Neuronal stem cell (in vitro differentiated cells): ENCODE data around the gene SH2D3A.
A peak's percentile ranks its signal among the peaks of the same experiment; 100 is the strongest.
"Not testable (repeated sequence)": the region's sequence is repeated elsewhere in the genome, so short reads cannot be mapped to it uniquely, and the experiment has no call there.

ENCODE experiments used
- DNase-seq: peaks from one replicate; pipeline ENCODE4 v3.0.0-alpha.2; 2013; ENCODE audit warnings: low spot score
- H2AFZ ChIP-seq: one replicate; pipeline ENCODE4 v1.6.1; 2013; ENCODE audit warnings: mild to moderate bottlenecking, low read length, inconsistent platforms
- H2AK5ac ChIP-seq: 2 replicates; pipeline ENCODE4 v1.6.1; 2013; ENCODE audit warnings: low read depth, mild to moderate bottlenecking, inconsistent platforms, low read length, moderate library complexity, mixed read lengths
- H2BK120ac ChIP-seq: 2 replicates; pipeline ENCODE4 v1.6.1; 2013; ENCODE audit warnings: low read depth, mild to moderate bottlenecking, inconsistent platforms, low read length, moderate library complexity, mixed read lengths
- H2BK12ac ChIP-seq: one replicate; pipeline ENCODE4 v1.6.1; 2013; ENCODE audit warnings: low read length, inconsistent platforms
- H2BK15ac ChIP-seq: 2 replicates; pipeline ENCODE4 v1.6.1; 2013; ENCODE audit warnings: mild to moderate bottlenecking, low read length, inconsistent platforms, mixed read lengths
- H2BK5ac ChIP-seq: one replicate; pipeline ENCODE4 v1.6.1; 2013; ENCODE audit warnings: inconsistent platforms, mild to moderate bottlenecking, low read length, moderate library complexity
- H3K14ac ChIP-seq: one replicate; pipeline ENCODE4 v1.6.1; 2013; ENCODE audit warnings: low read length, inconsistent platforms
- H3K18ac ChIP-seq: 2 replicates; pipeline ENCODE4 v1.6.1; 2013; ENCODE audit warnings: low read length, inconsistent platforms
- H3K23ac ChIP-seq: 2 replicates; pipeline ENCODE4 v1.6.1; 2013; ENCODE audit warnings: low read depth, mild to moderate bottlenecking, mixed read lengths, low read length, inconsistent platforms; ENCODE audit not compliant: poor library complexity
- H3K27ac ChIP-seq: replicated peaks from 3 replicates; pipeline ENCODE4 v1.5.1; 2013; ENCODE audit warnings: low read length, inconsistent platforms
- H3K27me3 ChIP-seq, 3 experiments: 2 replicates each; pipeline ENCODE4 v1.6.1; 2013; ENCODE audit warnings: low read length in 3 of 3, mild to moderate bottlenecking in 2 of 3, inconsistent platforms in 1 of 3, low read depth in 1 of 3, mixed read lengths in 1 of 3, moderate library complexity in 1 of 3; ENCODE audit not compliant: control insufficient read depth in 3 of 3, insufficient read depth in 3 of 3
- H3K36me3 ChIP-seq, 2 donors: replicated peaks in 1 of 2; 2 replicates each; pipeline ENCODE4 v1.6.1; 2013; ENCODE audit warnings: low read length in 2 of 2; ENCODE audit not compliant: control insufficient read depth in 2 of 2, insufficient read depth in 2 of 2
- H3K4ac ChIP-seq: 2 replicates; pipeline ENCODE4 v1.6.1; 2013; ENCODE audit warnings: inconsistent platforms, mild to moderate bottlenecking, low read length, moderate library complexity
- H3K4me1 ChIP-seq, 2 donors: 1 replicate in 1 of 2; 2 replicates in 1 of 2; pipeline ENCODE4 v1.6.1; 2013; ENCODE audit warnings: low read length in 2 of 2, low read depth in 1 of 2; ENCODE audit not compliant: control insufficient read depth in 2 of 2, insufficient read depth in 1 of 2
- H3K4me2 ChIP-seq: one replicate; pipeline ENCODE4 v1.6.1; 2013; ENCODE audit warnings: mild to moderate bottlenecking, low read length, inconsistent platforms; ENCODE audit not compliant: insufficient read depth, poor library complexity, severe bottlenecking
- H3K4me3 ChIP-seq, 2 donors: 2 replicates each; pipeline ENCODE4 v1.5.1; 2013; ENCODE audit warnings: low read length in 2 of 2, mild to moderate bottlenecking in 2 of 2, inconsistent platforms in 1 of 2, moderate library complexity in 1 of 2
- H3K79me1 ChIP-seq: one replicate; pipeline ENCODE4 v1.6.1; 2013; ENCODE audit warnings: low read depth, mild to moderate bottlenecking, inconsistent platforms, low read length, moderate library complexity
- H3K9ac ChIP-seq: one replicate; pipeline ENCODE4 v1.6.1; 2013; ENCODE audit warnings: mild to moderate bottlenecking, low read depth, low read length, inconsistent platforms; ENCODE audit not compliant: poor library complexity
- H3K9me3 ChIP-seq, 2 donors: replicated peaks in 1 of 2; 2 replicates each; pipeline versions ENCODE3 to v1.6.1; 2013; ENCODE audit warnings: low read length in 2 of 2, mild to moderate bottlenecking in 2 of 2, inconsistent platforms in 1 of 2, low read depth in 1 of 2, mixed read lengths in 1 of 2, moderate library complexity in 1 of 2; ENCODE audit not compliant: control insufficient read depth in 2 of 2, insufficient read depth in 1 of 2
- H4K8ac ChIP-seq: one replicate; pipeline ENCODE4 v1.6.1; 2013; ENCODE audit warnings: low read depth, mild to moderate bottlenecking, inconsistent platforms, low read length, moderate library complexity
- H4K91ac ChIP-seq: one replicate; pipeline ENCODE4 v1.6.1; 2013; ENCODE audit warnings: low read length, low read depth, mild to moderate bottlenecking, inconsistent platforms; ENCODE audit not compliant: poor library complexity
- WGBS, 2 donors: extraction: QIAGEN DNeasy Blood & Tissue Kit; methylation state at CpG; one replicate each; pipeline ENCODE4 v1.1.7; 2013; ENCODE audit warnings: missing lambda C conversion rate in 2 of 2, mixed read lengths in 1 of 2; ENCODE audit not compliant: insufficient read length in 2 of 2, insufficient replicate concordance in 1 of 2; ENCODE audit errors: extremely low coverage in 2 of 2; 5-methylcytosine and 5-hydroxymethylcytosine counted together

Gene SH2D3A

DNA sequence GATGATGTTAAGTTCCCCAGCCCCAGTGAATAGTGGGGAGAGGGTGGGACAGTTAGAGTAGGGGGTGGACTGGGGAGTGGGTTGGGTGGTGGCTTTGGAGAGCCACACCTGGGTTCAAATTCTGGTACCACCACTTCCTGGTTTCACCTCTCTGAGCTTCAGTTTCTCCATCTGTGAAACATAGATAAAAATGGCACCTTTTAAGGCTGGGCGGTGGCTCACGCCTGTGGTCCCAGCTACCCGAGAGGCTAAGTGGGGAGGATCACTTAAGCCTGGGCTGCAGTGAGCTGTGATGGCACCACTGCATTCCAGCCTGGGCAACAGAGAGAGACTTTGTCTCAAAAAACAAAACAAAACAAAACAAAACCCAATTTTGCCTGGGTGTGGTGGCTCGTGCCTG is 11.2 kb upstream of the SH2D3A start:
- no CpG with 5 or more reads among the region's 4 CpGs for WGBS, 2 donors

GRCh38 chr19:6777434-6777833 is 10.2 kb upstream of the SH2D3A start:
- DNase-seq = no peak
- Histone ChIP-seq H3K23ac (no peak overlapping the region), H2BK12ac (no peak overlapping the region), H3K4me3 (no peak overlapping the region), H3K36me3 (no peaks in the 10 kb centered on the region), H3K27me3 (no peaks in the 10 kb centered on the region), H2AFZ (no peak overlapping the region), H4K91ac (no peak overlapping the region), H3K18ac (no peak overlapping the region), H3K79me1 (no peaks in the 10 kb centered on the region), H3K14ac (no peak overlapping the region), H2BK120ac (no peak overlapping the region), H2BK5ac (no peak overlapping the region), H2AK5ac (no peak overlapping the region), H3K9ac (no peak overlapping the region), H3K4ac (no peak overlapping the region), H3K9me3 (no peaks in the 10 kb centered on the region), H3K4me1 (no peaks in the 10 kb centered on the region), H3K27ac (no peak overlapping the region), H2BK15ac (no peak overlapping the region), H4K8ac (no peak overlapping the region), H3K4me2 (no peak overlapping the region)
- WGBS, 2 donors = no CpG with 5 or more reads among the region's 2 CpGs

More for the DNA sequence above, 11.2 kb upstream of the SH2D3A start:
- no peak overlapping the region for H3K23ac ChIP-seq
- H4K91ac ChIP-seq = no peak overlapping the region
- H3K9ac ChIP-seq = no peak overlapping the region
- DNase-seq = no peak
- H3K4ac ChIP-seq = no peak overlapping the region
- H3K27me3 ChIP-seq = no peaks in the 10 kb centered on the region
- H3K36me3 ChIP-seq = no peaks in the 10 kb centered on the region
- H2AK5ac ChIP-seq = no peak overlapping the region
- no peak overlapping the region for H2BK5ac ChIP-seq
- no peaks in the 10 kb centered on the region for H3K4me1 ChIP-seq
- no peak overlapping the region for H3K14ac ChIP-seq
- peak overlapping the region in 1 of 2 donors; percentile 41 for H3K4me3 ChIP-seq
- H2BK12ac ChIP-seq = no peak overlapping the region
- H3K9me3 ChIP-seq = no peaks in the 10 kb centered on the region
- H4K8ac ChIP-seq = no peak overlapping the region
- no peak overlapping the region for H3K27ac ChIP-seq
- H2BK15ac ChIP-seq = no peak overlapping the region
- no peak overlapping the region for H3K18ac ChIP-seq
- H3K4me2 ChIP-seq = no peak overlapping the region
- no peak overlapping the region for H2AFZ ChIP-seq
- no peaks in the 10 kb centered on the region for H3K79me1 ChIP-seq
- H2BK120ac ChIP-seq = no peak overlapping the region

DNA sequence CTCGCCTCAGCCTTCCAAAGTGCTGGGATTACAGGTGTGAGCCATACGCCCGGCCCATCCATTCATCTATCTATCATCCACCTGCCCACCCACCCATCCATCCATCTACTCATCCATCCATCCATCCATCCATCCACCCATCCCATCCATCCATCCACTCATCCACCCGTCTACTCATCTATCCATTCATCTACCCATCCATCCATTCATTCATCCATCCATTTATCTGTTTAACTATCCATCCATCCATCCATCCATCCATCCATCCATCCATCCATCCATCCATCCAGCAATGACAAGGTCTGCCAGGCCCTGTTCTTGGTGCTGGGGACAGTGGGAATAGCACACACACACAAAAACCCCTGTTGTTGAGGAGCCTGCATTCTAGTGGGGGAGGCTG is 9.8 kb upstream of the SH2D3A start:
- Histone ChIP-seq H3K9ac (no peak overlapping the region), H3K18ac (no peak overlapping the region), H2AFZ (no peak overlapping the region), H2AK5ac (no peak overlapping the region), H2BK12ac (no peak overlapping the region), H4K8ac (no peak overlapping the region), H3K4me1 (no peaks in the 10 kb centered on the region), H3K27me3 (no peaks in the 10 kb centered on the region), H2BK15ac (no peak overlapping the region), H4K91ac (no peak overlapping the region), H3K36me3 (no peaks in the 10 kb centered on the region), H3K9me3 (no peaks in the 10 kb centered on the region), H3K14ac (no peak overlapping the region), H2BK120ac (no peak overlapping the region), H2BK5ac (no peak overlapping the region), H3K23ac (no peak overlapping the region), H3K79me1 (no peaks in the 10 kb centered on the region), H3K4me2 (no peak overlapping the region), H3K27ac (no peak overlapping the region), H3K4ac (no peak overlapping the region), H3K4me3 (no peak overlapping the region)
- 100% methylated on average over 1 of the region's 4 CpGs; no CpG with 5 or more reads in 1 of the 2 donors for WGBS, 2 donors
- no peak for DNase-seq

GRCh38 chr19:6776045-6776444 is 8.8 kb upstream of the SH2D3A start:
- H3K18ac ChIP-seq, H3K4ac ChIP-seq, H2AFZ ChIP-seq, H3K4me2 ChIP-seq, H2BK5ac ChIP-seq, H4K91ac ChIP-seq, H3K14ac ChIP-seq, H3K36me3 ChIP-seq, H3K79me1 ChIP-seq, H2BK120ac ChIP-seq, H3K9ac ChIP-seq, DNase-seq, H2BK15ac ChIP-seq, H2BK12ac ChIP-seq, H3K9me3 ChIP-seq, H3K27ac ChIP-seq, H3K23ac ChIP-seq, H3K4me3 ChIP-seq, H3K27me3 ChIP-seq, H2AK5ac ChIP-seq, H3K4me1 ChIP-seq, H4K8ac ChIP-seq: not testable (repeated sequence)
